HEK293T (cell line): ENCODE measurements around the gene ESPN.

Source experiments
- ARNT ChIP-seq: fragments of 450-650 bp; IDR thresholded peaks from 2 replicates; pipeline ENCODE4 v1.6.1; 2017; ENCODE audit warnings: mild to moderate bottlenecking
- BHLHE40 ChIP-seq: fragments of 450-650 bp; IDR thresholded peaks from 2 replicates; pipeline ENCODE4 v1.6.1; 2016; ENCODE audit warnings: mild to moderate bottlenecking, moderate library complexity, borderline replicate concordance
- CTBP1 ChIP-seq: fragments of 450-650 bp; IDR thresholded peaks from 2 replicates; pipeline ENCODE4 v1.6.1; 2016; ENCODE audit warnings: borderline replicate concordance
- FOXM1 ChIP-seq: fragments of 450-650 bp; IDR thresholded peaks from 2 replicates; pipeline ENCODE4 v1.6.1; 2017; ENCODE audit warnings: mild to moderate bottlenecking, borderline replicate concordance
- HDGF ChIP-seq: fragments of 450-650 bp; IDR thresholded peaks from 2 replicates; pipeline ENCODE4 v1.6.1; 2017; ENCODE audit warnings: antibody characterized with exemption, borderline replicate concordance
- NFRKB ChIP-seq: fragments of 450-650 bp; IDR thresholded peaks from 2 replicates; pipeline ENCODE4 v1.6.1; 2016; ENCODE audit warnings: mild to moderate bottlenecking, moderate library complexity
- SP1 ChIP-seq: fragments of 450-650 bp; IDR thresholded peaks from 2 replicates; pipeline ENCODE4 v1.6.1; 2017
- TARDBP ChIP-seq: fragments of 450-650 bp; IDR thresholded peaks from 2 replicates; pipeline ENCODE4 v1.6.1; 2016

GRCh38 chr1:6502000-6502891, 77.7 kb downstream of the ESPN start:
- no peak for TF ChIP-seq CTBP1
- TF ChIP-seq BHLHE40 = no peak
- TF ChIP-seq HDGF = no peak
- no peak for TF ChIP-seq NFRKB
- TF ChIP-seq ARNT = no peak
- TF ChIP-seq TARDBP = no peak
- TF ChIP-seq FOXM1 = no peak
- no peak for TF ChIP-seq SP1
